ENCODE data around the gene C5orf63. TPM values are rescaled to one million over a fixed set of nuclear protein-coding genes. Genes with fewer than 3 reads are reported as not detected.
A peak's percentile ranks its signal among the peaks of the same experiment; 100 is the strongest.
"Not testable (repeated sequence)": the region's sequence is repeated elsewhere in the genome, so short reads cannot be mapped to it uniquely, and the experiment has no call there.

The C5orf63 gene
- 1 to 10 TPM; 7.4 TPM for total RNA-seq

- Mint-ChIP-seq H3K9me3 (ENCODE audit: low read depth) (no peaks in the 10 kb centered on the region), H3K4me3 (peak within 1 kb of the TSS; percentile 91), H3K27me3 (no peaks in the 10 kb centered on the region), H3K4me1 (peaks cover 7% of the 10 kb centered on the region), H3K36me3 (peaks cover 13% of the 10 kb centered on the region), H3K27ac (peak within 1 kb of the TSS; percentile 84)
- peak; percentile 80 for DNase-seq
- ATAC-seq: peak; percentile 99
- CTCF ChIA-PET: interaction anchor here (0.7 to 2.0 kb wide), 7 partner anchors 9 to 472 kb away, joined by 3 to 11 read pairs (median 4); partner anchors contain the start of genes MARCHF3 and PHAX
Observed at GRCh38 chr5:127072861-127073846, at the start of gene C5orf63. TSS of gene C5orf63 (minus strand) at chr5:127073502. CDS start at chr5:127058995, 14,507 bp downstream.

GRCh38 chr5:127112347-127112864, 39.1 kb upstream of the C5orf63 start:
- no peaks in the 10 kb centered on the region for H3K4me1 Mint-ChIP-seq
- H3K27me3 Mint-ChIP-seq: peaks cover 4% of the 10 kb centered on the region
- DNase-seq (no peak), ATAC-seq (no peak)
- CTCF ChIA-PET: no interaction called here
- peaks cover 6% of the 10 kb centered on the region for H3K9me3 Mint-ChIP-seq (ENCODE audit: low read depth)
- H3K36me3 Mint-ChIP-seq: no peaks in the 10 kb centered on the region
- no peak overlapping the region for H3K4me3 Mint-ChIP-seq
- no peak overlapping the region for H3K27ac Mint-ChIP-seq

GRCh38 chr5:127111112-127111511, 37.8 kb upstream of the C5orf63 start:
- no peak overlapping the region for H3K4me3 Mint-ChIP-seq
- no peaks in the 10 kb centered on the region for H3K4me1 Mint-ChIP-seq
- ATAC-seq: no peak
- peaks cover 7% of the 10 kb centered on the region for H3K27me3 Mint-ChIP-seq
- no peak for DNase-seq
- H3K9me3 Mint-ChIP-seq (ENCODE audit: low read depth): peaks cover 6% of the 10 kb centered on the region
- CTCF ChIA-PET: no interaction called here
- no peak overlapping the region for H3K27ac Mint-ChIP-seq
- no peaks in the 10 kb centered on the region for H3K36me3 Mint-ChIP-seq

- H3K4me3 Mint-ChIP-seq; H3K9me3 Mint-ChIP-seq (ENCODE audit: low read depth); H3K27me3 Mint-ChIP-seq; H3K27ac Mint-ChIP-seq; H3K36me3 Mint-ChIP-seq; CTCF ChIA-PET; DNase-seq; H3K4me1 Mint-ChIP-seq; ATAC-seq: not testable (repeated sequence)
Observed at GRCh38 chr5:127108624-127109260, 35.4 kb upstream of the C5orf63 start.

- no peaks in the 10 kb centered on the region for H3K9me3 Mint-ChIP-seq (ENCODE audit: low read depth)
- ATAC-seq (no peak), DNase-seq (no peak)
- CTCF ChIA-PET: no interaction called here
- no peaks in the 10 kb centered on the region for H3K4me1 Mint-ChIP-seq
- H3K27ac Mint-ChIP-seq: no peak overlapping the region
- peaks cover 5% of the 10 kb centered on the region for H3K27me3 Mint-ChIP-seq
- no peak overlapping the region for H3K4me3 Mint-ChIP-seq
- H3K36me3 Mint-ChIP-seq: no peaks in the 10 kb centered on the region
Observed at GRCh38 chr5:127101935-127102334, 28.6 kb upstream of the C5orf63 start.

- Mint-ChIP-seq H3K36me3 (no peaks in the 10 kb centered on the region), H3K27ac (no peak overlapping the region), H3K4me1 (no peaks in the 10 kb centered on the region), H3K27me3 (peaks cover 5% of the 10 kb centered on the region), H3K9me3 (ENCODE audit: low read depth) (no peaks in the 10 kb centered on the region), H3K4me3 (no peak overlapping the region)
- CTCF ChIA-PET: no interaction called here
- ATAC-seq (no peak), DNase-seq (no peak)
Observed at GRCh38 chr5:127101533-127101932, 28.2 kb upstream of the C5orf63 start.

- DNase-seq (no peak), ATAC-seq (no peak)
- H3K4me3 Mint-ChIP-seq: no peak overlapping the region
- H3K27me3 Mint-ChIP-seq: no peaks in the 10 kb centered on the region
- H3K36me3 Mint-ChIP-seq: no peaks in the 10 kb centered on the region
- CTCF ChIA-PET: no interaction called here
- H3K9me3 Mint-ChIP-seq (ENCODE audit: low read depth): no peaks in the 10 kb centered on the region
- H3K4me1 Mint-ChIP-seq: no peaks in the 10 kb centered on the region
- no peak overlapping the region for H3K27ac Mint-ChIP-seq
Observed at GRCh38 chr5:127098241-127098640, 24.9 kb upstream of the C5orf63 start.

GRCh38 chr5:127097278-127097677, 24.0 kb upstream of the C5orf63 start:
- Mint-ChIP-seq H3K27me3 (no peaks in the 10 kb centered on the region), H3K9me3 (ENCODE audit: low read depth) (no peaks in the 10 kb centered on the region), H3K4me1 (no peaks in the 10 kb centered on the region), H3K4me3 (no peak overlapping the region), H3K27ac (no peak overlapping the region), H3K36me3 (no peaks in the 10 kb centered on the region)
- no peak for ATAC-seq
- CTCF ChIA-PET: no interaction called here
- no peak for DNase-seq

- Mint-ChIP-seq H3K27me3 (no peaks in the 10 kb centered on the region), H3K4me3 (no peak overlapping the region), H3K27ac (no peak overlapping the region), H3K4me1 (no peaks in the 10 kb centered on the region), H3K9me3 (ENCODE audit: low read depth) (no peaks in the 10 kb centered on the region), H3K36me3 (no peaks in the 10 kb centered on the region)
- DNase-seq: no peak
- ATAC-seq: no peak
- CTCF ChIA-PET: no interaction called here
Observed at GRCh38 chr5:127096328-127096993, 23.2 kb upstream of the C5orf63 start.

- H3K27me3 Mint-ChIP-seq: peaks cover 4% of the 10 kb centered on the region
- H3K4me1 Mint-ChIP-seq: peaks cover under 1% of the 10 kb centered on the region
- DNase-seq: no peak
- H3K4me3 Mint-ChIP-seq: no peak overlapping the region
- ATAC-seq: no peak
- CTCF ChIA-PET: no interaction called here
- no peaks in the 10 kb centered on the region for H3K36me3 Mint-ChIP-seq
- H3K27ac Mint-ChIP-seq: no peak overlapping the region
- no peaks in the 10 kb centered on the region for H3K9me3 Mint-ChIP-seq (ENCODE audit: low read depth)
Observed at GRCh38 chr5:127094161-127094814, 21.0 kb upstream of the C5orf63 start.

GRCh38 chr5:127092690-127093089, 19.4 kb upstream of the C5orf63 start:
- Mint-ChIP-seq H3K4me3 (no peak overlapping the region), H3K27me3 (peaks cover 4% of the 10 kb centered on the region), H3K9me3 (ENCODE audit: low read depth) (no peaks in the 10 kb centered on the region), H3K4me1 (peaks cover 3% of the 10 kb centered on the region), H3K27ac (no peak overlapping the region), H3K36me3 (no peaks in the 10 kb centered on the region)
- no peak for ATAC-seq
- CTCF ChIA-PET: no interaction called here
- no peak for DNase-seq

- H3K9me3 Mint-ChIP-seq (ENCODE audit: low read depth): no peaks in the 10 kb centered on the region
- peaks cover 3% of the 10 kb centered on the region for H3K4me1 Mint-ChIP-seq
- H3K27me3 Mint-ChIP-seq: peaks cover 4% of the 10 kb centered on the region
- H3K4me3 Mint-ChIP-seq: no peak overlapping the region
- no peak for ATAC-seq
- no peak for DNase-seq
- CTCF ChIA-PET: no interaction called here
- no peaks in the 10 kb centered on the region for H3K36me3 Mint-ChIP-seq
- no peak overlapping the region for H3K27ac Mint-ChIP-seq
Observed at GRCh38 chr5:127089191-127089590, 15.9 kb upstream of the C5orf63 start.

GRCh38 chr5:127088251-127088650, 14.9 kb upstream of the C5orf63 start:
- H3K27me3 Mint-ChIP-seq: peaks cover 4% of the 10 kb centered on the region
- no peaks in the 10 kb centered on the region for H3K36me3 Mint-ChIP-seq
- H3K4me1 Mint-ChIP-seq: peaks cover 3% of the 10 kb centered on the region
- H3K27ac Mint-ChIP-seq: no peak overlapping the region
- no peaks in the 10 kb centered on the region for H3K9me3 Mint-ChIP-seq (ENCODE audit: low read depth)
- DNase-seq (no peak), ATAC-seq (no peak)
- no peak overlapping the region for H3K4me3 Mint-ChIP-seq
- CTCF ChIA-PET: no interaction called here
